Measurements from ENCODE around the gene PITPNB. TPM values are rescaled to one million over a fixed set of nuclear protein-coding genes. Genes with fewer than 3 reads are reported as not detected.

The PITPNB gene
- total RNA-seq, 4 donors from 2014 or later, result 12.1 to 18.7 (median 16.1) TPM

DNA sequence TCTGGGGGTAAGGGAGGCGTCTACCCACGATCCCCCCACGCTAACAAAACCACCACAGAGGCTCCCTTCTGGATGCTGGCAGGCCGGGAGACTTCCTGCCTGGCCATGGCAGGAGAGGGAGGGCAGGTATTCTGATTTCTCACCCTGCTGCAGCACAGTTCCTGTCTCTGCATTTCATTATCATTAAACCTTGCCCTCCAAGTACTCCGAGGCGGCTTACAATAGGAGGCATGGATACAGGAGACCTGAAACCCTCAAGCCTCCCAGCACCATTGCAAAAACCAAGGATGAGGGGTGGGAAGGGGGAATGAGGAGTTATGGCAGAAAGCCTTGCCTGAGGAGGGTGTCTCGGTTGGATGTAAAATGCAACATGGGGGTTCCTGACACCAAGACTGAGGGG, 73.4 kb downstream of the PITPNB start:
- DNase-seq (no peak), ATAC-seq (no peak)
- Histone ChIP-seq H3K27me3 (no peaks in the 10 kb centered on the region), H3K4me3 (no peak overlapping the region), H3K4me1 (peaks cover 13 to 15% of the 10 kb centered on the region in 2 donors), H3K9me3 (no peaks in the 10 kb centered on the region), H3K27ac (no peak overlapping the region), H3K36me3 (peaks cover 0 to 13% of the 10 kb centered on the region in 2 donors)
- in situ Hi-C loops (cut with MboI; ENCODE audit: low sequenced_read_pairs in 4 of 4) (no loop called here), intact Hi-C loops (cut with DNase I; ENCODE audit: low total_unique reads) (no loop called here)
- TF ChIP-seq POLR2A (IDR thresholded peaks at IDR 0.05), result no peak
- TF ChIP-seq, protein P1, sequence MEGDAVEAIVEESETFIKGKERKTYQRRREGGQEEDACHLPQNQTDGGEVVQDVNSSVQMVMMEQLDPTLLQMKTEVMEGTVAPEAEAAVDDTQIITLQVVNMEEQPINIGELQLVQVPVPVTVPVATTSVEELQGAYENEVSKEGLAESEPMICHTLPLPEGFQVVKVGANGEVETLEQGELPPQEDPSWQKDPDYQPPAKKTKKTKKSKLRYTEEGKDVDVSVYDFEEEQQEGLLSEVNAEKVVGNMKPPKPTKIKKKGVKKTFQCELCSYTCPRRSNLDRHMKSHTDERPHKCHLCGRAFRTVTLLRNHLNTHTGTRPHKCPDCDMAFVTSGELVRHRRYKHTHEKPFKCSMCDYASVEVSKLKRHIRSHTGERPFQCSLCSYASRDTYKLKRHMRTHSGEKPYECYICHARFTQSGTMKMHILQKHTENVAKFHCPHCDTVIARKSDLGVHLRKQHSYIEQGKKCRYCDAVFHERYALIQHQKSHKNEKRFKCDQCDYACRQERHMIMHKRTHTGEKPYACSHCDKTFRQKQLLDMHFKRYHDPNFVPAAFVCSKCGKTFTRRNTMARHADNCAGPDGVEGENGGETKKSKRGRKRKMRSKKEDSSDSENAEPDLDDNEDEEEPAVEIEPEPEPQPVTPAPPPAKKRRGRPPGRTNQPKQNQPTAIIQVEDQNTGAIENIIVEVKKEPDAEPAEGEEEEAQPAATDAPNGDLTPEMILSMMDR (IDR thresholded peaks at IDR 0.05 in 4 of 5, conservative IDR thresholded peaks at IDR 0.05 in 1 of 5), result no peak

- DNase-seq (no peak), ATAC-seq (no peak)
- Histone ChIP-seq H3K36me3 (peaks cover 0 to 11% of the 10 kb centered on the region in 2 donors), H3K4me3 (no peak overlapping the region), H3K9me3 (no peaks in the 10 kb centered on the region), H3K27me3 (no peaks in the 10 kb centered on the region), H3K27ac (no peak overlapping the region), H3K4me1 (peaks cover 6 to 8% of the 10 kb centered on the region in 2 donors)
- in situ Hi-C loops (cut with MboI; ENCODE audit: low sequenced_read_pairs in 4 of 4), result no loop called here
- intact Hi-C loops (cut with DNase I; ENCODE audit: low total_unique reads), result no loop called here
- TF ChIP-seq, protein P1 (IDR thresholded peaks at IDR 0.05 in 4 of 5, conservative IDR thresholded peaks at IDR 0.05 in 1 of 5), result no peak
- TF ChIP-seq POLR2A (IDR thresholded peaks at IDR 0.05), result no peak
Measured at GRCh38 chr22:27844656-27845591, 74.1 kb downstream of the PITPNB start.

GRCh38 chr22:27844256-27844655, 74.8 kb downstream of the PITPNB start:
- Histone ChIP-seq H3K4me3 (no peak overlapping the region), H3K4me1 (peaks cover 0 to 3% of the 10 kb centered on the region in 2 donors), H3K9me3 (no peaks in the 10 kb centered on the region), H3K27me3 (no peaks in the 10 kb centered on the region), H3K27ac (no peak overlapping the region), H3K36me3 (peaks cover 0 to 11% of the 10 kb centered on the region in 2 donors)
- DNase-seq, result no peak
- no peak for ATAC-seq
- TF ChIP-seq, protein P1 (IDR thresholded peaks at IDR 0.05 in 4 of 5, conservative IDR thresholded peaks at IDR 0.05 in 1 of 5), result no peak
- no peak for TF ChIP-seq POLR2A (IDR thresholded peaks at IDR 0.05)
- in situ Hi-C loops (cut with MboI; ENCODE audit: low sequenced_read_pairs in 4 of 4) (no loop called here), intact Hi-C loops (cut with DNase I; ENCODE audit: low total_unique reads) (no loop called here)

GRCh38 chr22:27843441-27843840, 75.6 kb downstream of the PITPNB start:
- in situ Hi-C loops (cut with MboI; ENCODE audit: low sequenced_read_pairs in 4 of 4), result no loop called here
- TF ChIP-seq POLR2A (IDR thresholded peaks at IDR 0.05), result no peak
- TF ChIP-seq, protein P1 (IDR thresholded peaks at IDR 0.05 in 4 of 5, conservative IDR thresholded peaks at IDR 0.05 in 1 of 5), result no peak
- H3K27me3 ChIP-seq, result no peaks in the 10 kb centered on the region
- ATAC-seq, result no peak
- DNase-seq, result no peak
- H3K9me3 ChIP-seq, result no peaks in the 10 kb centered on the region
- H3K4me3 ChIP-seq, result no peak overlapping the region
- H3K27ac ChIP-seq, result no peak overlapping the region
- H3K4me1 ChIP-seq, result peaks cover 0 to 3% of the 10 kb centered on the region in 2 donors
- intact Hi-C loops (cut with DNase I; ENCODE audit: low total_unique reads), result no loop called here
- peaks cover 0 to 11% of the 10 kb centered on the region in 2 donors for H3K36me3 ChIP-seq

Data from gastrocnemius medialis (tissue), 4 donors.